Erythroblast (primary cell): ENCODE measurements around the gene TSHZ1.

ENCODE experiments used
- GATA1 ChIP-seq: IDR thresholded peaks from 2 replicates; pipeline ENCODE4 v1.6.1; 2011; ENCODE audit warnings: low read depth, mild to moderate bottlenecking, control low read depth, low read length, moderate library complexity
- POLR2A ChIP-seq: IDR thresholded peaks from 2 replicates; pipeline ENCODE4 v1.6.1; 2011; ENCODE audit warnings: mild to moderate bottlenecking, low read length

DNA sequence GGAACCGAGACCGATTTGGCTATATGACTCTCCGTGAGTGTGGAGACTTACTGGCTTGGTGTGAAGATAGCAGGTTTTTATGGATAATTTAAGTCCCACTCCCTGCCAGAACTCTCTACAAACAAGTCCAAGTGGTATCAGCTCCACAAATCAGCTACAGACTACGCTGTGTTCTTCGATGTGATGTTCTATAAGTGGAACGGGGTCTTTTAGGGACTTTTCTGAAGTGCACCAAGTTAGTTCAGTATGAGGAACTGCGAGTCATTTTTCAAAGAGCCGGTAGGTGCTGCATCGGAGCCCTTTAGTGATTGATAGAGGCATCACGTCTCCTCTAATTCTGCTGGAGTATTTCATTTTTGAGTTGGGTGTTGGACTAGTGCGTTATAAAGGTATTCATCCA is 107.1 kb downstream of the TSHZ1 start:
- TF ChIP-seq POLR2A: no peak
- no peak for TF ChIP-seq GATA1
